CD4-positive, CD25-positive, alpha-beta regulatory T cell (primary cell): ENCODE measurements around the gene CFHR4. TPM values are rescaled to one million over a fixed set of nuclear protein-coding genes. Genes with fewer than 3 reads are reported as not detected.
"Not testable (repeated sequence)": the region's sequence is repeated elsewhere in the genome, so short reads cannot be mapped to it uniquely, and the experiment has no call there.

Experiments
- ATAC-seq, 2 donors: fragments of 150-1000 bp; cut with Tn5 transposase; one replicate each; pipeline ENCODE4 v1.10.0; 2021; ENCODE audit warnings: low read depth in 2 of 2, moderate number of reproducible peaks in 2 of 2, moderate library complexity in 1 of 2
- DNase-seq, 3 donors: peaks; one replicate each; pipeline versions ENCODE4 v3.0.0 to v3.0.0-alpha.2; 2012 to 2022; ENCODE audit warnings: mixed read lengths in 1 of 3
- H3K27ac ChIP-seq: one replicate; pipeline ENCODE4 v1.7.0; 2013; ENCODE audit warnings: mild to moderate bottlenecking, low read length; ENCODE audit not compliant: insufficient read depth, poor library complexity, severe bottlenecking
- H3K27me3 ChIP-seq: one replicate; pipeline ENCODE4 v1.7.0; 2013; ENCODE audit warnings: low read length; ENCODE audit not compliant: control insufficient read depth, insufficient read depth
- H3K36me3 ChIP-seq: one replicate; pipeline ENCODE4 v1.7.0; 2013; ENCODE audit warnings: mild to moderate bottlenecking, low read length, moderate library complexity; ENCODE audit not compliant: control insufficient read depth, insufficient read depth
- H3K4me1 ChIP-seq: 2 replicates; pipeline ENCODE4 v1.7.0; 2013; ENCODE audit warnings: mild to moderate bottlenecking, low read length; ENCODE audit not compliant: insufficient read depth, control insufficient read depth, poor library complexity, severe bottlenecking
- H3K4me3 ChIP-seq: one replicate; pipeline ENCODE4 v1.7.0; 2013; ENCODE audit warnings: low read depth, mild to moderate bottlenecking, low read length, moderate library complexity
- H3K9me3 ChIP-seq, 2 experiments: 1 replicate in 1 of 2; 2 replicates in 1 of 2; pipeline ENCODE4 v1.7.0; 2013; ENCODE audit warnings: low read length in 2 of 2, mild to moderate bottlenecking in 1 of 2, moderate library complexity in 1 of 2; ENCODE audit not compliant: control insufficient read depth in 2 of 2
- H3K27ac Mint-ChIP-seq, 3 donors: one replicate each; pipeline ENCODE4 v1.8.0; 2020 to 2022; ENCODE audit warnings: mild to moderate bottlenecking in 3 of 3, mixed read lengths in 3 of 3, moderate library complexity in 2 of 3
- H3K27me3 Mint-ChIP-seq: one replicate; pipeline ENCODE4 v1.8.0; 2022; ENCODE audit warnings: mild to moderate bottlenecking, mixed read lengths
- H3K36me3 Mint-ChIP-seq: one replicate; pipeline ENCODE4 v1.8.0; 2020; ENCODE audit warnings: mixed read lengths
- H3K4me1 Mint-ChIP-seq, 4 donors: one replicate each; pipeline ENCODE4 v1.8.0; 2020 to 2022; ENCODE audit warnings: mixed read lengths in 4 of 4, mild to moderate bottlenecking in 1 of 4
- H3K4me3 Mint-ChIP-seq, 4 donors: one replicate each; pipeline ENCODE4 v1.8.0; 2020 to 2022; ENCODE audit warnings: mild to moderate bottlenecking in 4 of 4, mixed read lengths in 4 of 4, moderate library complexity in 3 of 4
- H3K9me3 Mint-ChIP-seq, 7 donors: one replicate each; pipeline ENCODE4 v1.8.0; 2020 to 2022; ENCODE audit warnings: mixed read lengths in 7 of 7, mild to moderate bottlenecking in 3 of 7, moderate library complexity in 2 of 7
- polyA plus RNA-seq, 4 donors: library from polyadenylated mRNA; unstranded; fragments of 300-500 nt; fragmentation: Illumina TruSeq; gene quantifications; one replicate each; pipeline ENCODE4 v1.2.3, GENCODE V29; 2021
- total RNA-seq: library from RNA; stranded (reverse); gene quantifications from one replicate; pipeline ENCODE4 v1.2.3, GENCODE V29; 2022

The CFHR4 gene
- total and polyA plus RNA-seq, 5 donors from 2014 or later = not detected

GRCh38 chr1:196866974-196867373 is 20.9 kb upstream of the CFHR4 start:
- H3K4me1 Mint-ChIP-seq = no peaks in the 10 kb centered on the region
- no peak overlapping the region for H3K4me3 Mint-ChIP-seq
- H3K36me3 Mint-ChIP-seq = no peaks in the 10 kb centered on the region

GRCh38 chr1:196873385-196873784 is 14.5 kb upstream of the CFHR4 start:
- Histone ChIP-seq H3K36me3 (no peaks in the 10 kb centered on the region), H3K9me3 (no peaks in the 10 kb centered on the region), H3K27ac (no peak overlapping the region), H3K4me1 (no peaks in the 10 kb centered on the region), H3K27me3 (no peaks in the 10 kb centered on the region), H3K4me3 (no peak overlapping the region)
- peaks cover 0 to 3% (median 0%) of the 10 kb centered on the region in 7 donors for H3K9me3 Mint-ChIP-seq
- H3K4me3 Mint-ChIP-seq = no peak overlapping the region
- ATAC-seq (no peak), DNase-seq (no peak)
- H3K36me3 Mint-ChIP-seq = no peaks in the 10 kb centered on the region
- no peaks in the 10 kb centered on the region for H3K4me1 Mint-ChIP-seq
- H3K27me3 Mint-ChIP-seq = no peaks in the 10 kb centered on the region
- no peak overlapping the region for H3K27ac Mint-ChIP-seq

More at GRCh38 chr1:196866974-196867373, 20.9 kb upstream of the CFHR4 start:
- Histone ChIP-seq H3K36me3 (no peaks in the 10 kb centered on the region), H3K9me3 (no peaks in the 10 kb centered on the region), H3K4me1 (no peaks in the 10 kb centered on the region), H3K27me3 (no peaks in the 10 kb centered on the region), H3K27ac (no peak overlapping the region), H3K4me3 (no peak overlapping the region)
- H3K9me3 Mint-ChIP-seq = peaks cover 0 to 7% (median 2%) of the 10 kb centered on the region in 7 donors
- H3K27me3 Mint-ChIP-seq = peaks cover 10% of the 10 kb centered on the region
- no peak overlapping the region for H3K27ac Mint-ChIP-seq
- ATAC-seq (no peak), DNase-seq (no peak)

- Histone ChIP-seq H3K4me3 (no peak overlapping the region), H3K36me3 (no peaks in the 10 kb centered on the region), H3K4me1 (no peaks in the 10 kb centered on the region), H3K27me3 (no peaks in the 10 kb centered on the region), H3K27ac (no peak overlapping the region), H3K9me3 (no peaks in the 10 kb centered on the region)
- no peak overlapping the region for H3K4me3 Mint-ChIP-seq
- H3K27me3 Mint-ChIP-seq = no peaks in the 10 kb centered on the region
- no peaks in the 10 kb centered on the region for H3K36me3 Mint-ChIP-seq
- no peaks in the 10 kb centered on the region for H3K4me1 Mint-ChIP-seq
- no peak for DNase-seq
- peaks cover 0 to 3% (median 2%) of the 10 kb centered on the region in 7 donors for H3K9me3 Mint-ChIP-seq
- H3K27ac Mint-ChIP-seq = no peak overlapping the region
- no peak for ATAC-seq
Observed at GRCh38 chr1:196875935-196876334, 11.9 kb upstream of the CFHR4 start.

- Histone ChIP-seq H3K9me3 (no peaks in the 10 kb centered on the region), H3K4me3 (no peak overlapping the region), H3K36me3 (no peaks in the 10 kb centered on the region), H3K27ac (no peak overlapping the region), H3K27me3 (no peaks in the 10 kb centered on the region), H3K4me1 (no peaks in the 10 kb centered on the region)
- no peak overlapping the region for H3K27ac Mint-ChIP-seq
- H3K27me3 Mint-ChIP-seq = no peaks in the 10 kb centered on the region
- H3K9me3 Mint-ChIP-seq = peaks cover 0 to 12% (median 2%) of the 10 kb centered on the region in 7 donors
- no peaks in the 10 kb centered on the region for H3K4me1 Mint-ChIP-seq
- no peak for DNase-seq
- no peaks in the 10 kb centered on the region for H3K36me3 Mint-ChIP-seq
- no peak for ATAC-seq
- H3K4me3 Mint-ChIP-seq = no peak overlapping the region
Observed at GRCh38 chr1:196877964-196878363, 9.9 kb upstream of the CFHR4 start.

GRCh38 chr1:196886560-196886959 is 1.3 kb upstream of the CFHR4 start:
- peaks cover 0 to 11% (median 2%) of the 10 kb centered on the region in 7 donors for H3K9me3 Mint-ChIP-seq
- DNase-seq, H3K36me3 Mint-ChIP-seq, H3K4me1 ChIP-seq, H3K27ac Mint-ChIP-seq, H3K27me3 ChIP-seq, H3K9me3 ChIP-seq, H3K27ac ChIP-seq, ATAC-seq, H3K4me3 ChIP-seq, H3K27me3 Mint-ChIP-seq, H3K36me3 ChIP-seq, H3K4me3 Mint-ChIP-seq, H3K4me1 Mint-ChIP-seq: not testable (repeated sequence)

GRCh38 chr1:196890668-196891067 is 2.8 kb downstream of the CFHR4 start:
- Histone ChIP-seq H3K27ac (no peak overlapping the region), H3K9me3 (no peaks in the 10 kb centered on the region), H3K4me1 (no peaks in the 10 kb centered on the region), H3K4me3 (no peak overlapping the region), H3K27me3 (no peaks in the 10 kb centered on the region), H3K36me3 (no peaks in the 10 kb centered on the region)
- Mint-ChIP-seq H3K4me3 (no peak overlapping the region), H3K27me3 (no peaks in the 10 kb centered on the region), H3K27ac (no peak overlapping the region), H3K4me1 (no peaks in the 10 kb centered on the region), H3K36me3 (no peaks in the 10 kb centered on the region), H3K9me3 (peaks cover 0 to 4% (median 0%) of the 10 kb centered on the region in 7 donors)
- DNase-seq (no peak), ATAC-seq (no peak)

- no peak overlapping the region for H3K4me3 Mint-ChIP-seq
- H3K36me3 Mint-ChIP-seq = no peaks in the 10 kb centered on the region
- Histone ChIP-seq H3K36me3 (no peaks in the 10 kb centered on the region), H3K27ac (no peak overlapping the region), H3K4me3 (no peak overlapping the region), H3K27me3 (no peaks in the 10 kb centered on the region), H3K9me3 (no peaks in the 10 kb centered on the region), H3K4me1 (no peaks in the 10 kb centered on the region)
- no peak for ATAC-seq
- no peaks in the 10 kb centered on the region for H3K4me1 Mint-ChIP-seq
- H3K27ac Mint-ChIP-seq = no peak overlapping the region
- H3K9me3 Mint-ChIP-seq = peaks cover 0 to 4% (median 0%) of the 10 kb centered on the region in 7 donors
- DNase-seq = no peak
- no peaks in the 10 kb centered on the region for H3K27me3 Mint-ChIP-seq
Observed at GRCh38 chr1:196891251-196891650, 3.4 kb downstream of the CFHR4 start.

GRCh38 chr1:196896355-196896754 is 8.5 kb downstream of the CFHR4 start:
- Mint-ChIP-seq H3K4me3 (no peak overlapping the region), H3K9me3 (peaks cover 0 to 2% (median 0%) of the 10 kb centered on the region in 7 donors), H3K36me3 (no peaks in the 10 kb centered on the region), H3K27me3 (peaks cover 5% of the 10 kb centered on the region), H3K27ac (no peak overlapping the region), H3K4me1 (no peaks in the 10 kb centered on the region)
- Histone ChIP-seq H3K27ac (no peak overlapping the region), H3K4me1 (no peaks in the 10 kb centered on the region), H3K36me3 (no peaks in the 10 kb centered on the region), H3K27me3 (no peaks in the 10 kb centered on the region), H3K9me3 (no peaks in the 10 kb centered on the region), H3K4me3 (no peak overlapping the region)
- DNase-seq = no peak
- ATAC-seq = no peak
